Mesendoderm (in vitro differentiated cells): Measurements from ENCODE around the gene GYPC.
"Not testable (repeated sequence)": the region's sequence is repeated elsewhere in the genome, so short reads cannot be mapped to it uniquely, and the experiment has no call there.

Source experiments
- DNase-seq: peaks from one replicate; pipeline ENCODE4 v3.0.0; 2013
- H2AK5ac ChIP-seq: 2 replicates; pipeline ENCODE4 v1.6.1; 2013; ENCODE audit warnings: low read length, inconsistent platforms
- H2BK120ac ChIP-seq: 2 replicates; pipeline ENCODE4 v1.6.1; 2013; ENCODE audit warnings: low read depth, mild to moderate bottlenecking, low read length, moderate library complexity, mixed read lengths
- H2BK15ac ChIP-seq: replicated peaks from 2 replicates; pipeline ENCODE4 v1.6.1; 2013; ENCODE audit warnings: low read depth, mild to moderate bottlenecking, moderate library complexity
- H2BK5ac ChIP-seq: 2 replicates; pipeline ENCODE4 v1.6.1; 2013; ENCODE audit warnings: low read length, inconsistent platforms
- H3K18ac ChIP-seq: 2 replicates; pipeline ENCODE4 v1.6.1; 2013; ENCODE audit warnings: mild to moderate bottlenecking, low read length, mixed read lengths
- H3K23ac ChIP-seq: one replicate; pipeline ENCODE4 v1.6.1; 2013; ENCODE audit warnings: low read length
- H3K27ac ChIP-seq: 2 replicates; pipeline ENCODE4 v1.5.1; 2013; ENCODE audit warnings: low read depth, mild to moderate bottlenecking, inconsistent platforms, low read length, moderate library complexity
- H3K27me3 ChIP-seq: 2 replicates; pipeline ENCODE4 v1.6.1; 2013; ENCODE audit warnings: low read length, control low read depth, mild to moderate bottlenecking, inconsistent platforms; ENCODE audit not compliant: insufficient read depth, poor library complexity
- H3K36me3 ChIP-seq: 2 replicates; pipeline ENCODE4 v1.6.1; 2013; ENCODE audit warnings: low read length, inconsistent platforms; ENCODE audit not compliant: control insufficient read depth, insufficient read depth
- H3K4ac ChIP-seq: one replicate; pipeline ENCODE4 v1.6.1; 2013; ENCODE audit warnings: low read depth, mild to moderate bottlenecking, low read length, moderate library complexity
- H3K4me1 ChIP-seq: 2 replicates; pipeline ENCODE4 v1.6.1; 2013; ENCODE audit warnings: low read depth, low read length, inconsistent platforms; ENCODE audit not compliant: control insufficient read depth
- H3K4me2 ChIP-seq: 2 replicates; pipeline ENCODE4 v1.6.1; 2013; ENCODE audit warnings: low read length
- H3K4me3 ChIP-seq: 2 replicates; pipeline ENCODE4 v1.5.1; 2013; ENCODE audit warnings: mild to moderate bottlenecking, low read length
- H3K56ac ChIP-seq: one replicate; pipeline ENCODE4 v1.6.1; 2013; ENCODE audit warnings: low read length
- H3K79me1 ChIP-seq: 2 replicates; pipeline ENCODE4 v1.6.1; 2013; ENCODE audit warnings: low read length, inconsistent platforms
- H3K79me2 ChIP-seq: 2 replicates; pipeline ENCODE4 v1.6.1; 2013; ENCODE audit warnings: mild to moderate bottlenecking, low read length; ENCODE audit not compliant: control insufficient read depth, insufficient read depth
- H3K9ac ChIP-seq: 2 replicates; pipeline ENCODE4 v1.6.1; 2013; ENCODE audit warnings: low read length, inconsistent platforms
- H4K5ac ChIP-seq: one replicate; pipeline ENCODE4 v1.6.1; 2013; ENCODE audit warnings: low read length
- H4K8ac ChIP-seq: one replicate; pipeline ENCODE4 v1.6.1; 2013; ENCODE audit warnings: low read depth, mild to moderate bottlenecking, control low read depth, low read length, moderate library complexity
- WGBS: extraction: QIAGEN DNeasy Blood & Tissue Kit; methylation state at CpG from one replicate; pipeline ENCODE4 v1.1.7; 2013; ENCODE audit warnings: low lambda C conversion rate, missing lambda C conversion rate; ENCODE audit not compliant: insufficient coverage; ENCODE audit errors: extremely low coverage; 5-methylcytosine and 5-hydroxymethylcytosine counted together

The GYPC gene

GRCh38 chr2:126688594-126688993, 32.6 kb downstream of the GYPC start:
- not testable (repeated sequence) for H2BK120ac ChIP-seq, H3K4ac ChIP-seq, H3K27ac ChIP-seq, H3K56ac ChIP-seq, H4K8ac ChIP-seq, H3K4me2 ChIP-seq, H3K9ac ChIP-seq, H3K36me3 ChIP-seq, H3K23ac ChIP-seq, H3K4me3 ChIP-seq, H3K79me2 ChIP-seq, H3K27me3 ChIP-seq, H4K5ac ChIP-seq, DNase-seq, H3K79me1 ChIP-seq, H3K18ac ChIP-seq, H2BK5ac ChIP-seq, H2BK15ac ChIP-seq, H3K4me1 ChIP-seq, H2AK5ac ChIP-seq
- no CpG with 5 or more reads among the region's 2 CpGs for WGBS

GRCh38 chr2:126692241-126692640, 36.3 kb downstream of the GYPC start:
- H4K5ac ChIP-seq, H3K4me2 ChIP-seq, H2BK120ac ChIP-seq, H2BK15ac ChIP-seq, H3K27me3 ChIP-seq, H3K36me3 ChIP-seq, H3K4me1 ChIP-seq, H3K4ac ChIP-seq, H3K4me3 ChIP-seq, H3K23ac ChIP-seq, DNase-seq, H3K56ac ChIP-seq, H3K9ac ChIP-seq, H2BK5ac ChIP-seq, H2AK5ac ChIP-seq, H4K8ac ChIP-seq, H3K79me2 ChIP-seq, H3K27ac ChIP-seq, H3K18ac ChIP-seq, H3K79me1 ChIP-seq: not testable (repeated sequence)
- WGBS, result no CpG with 5 or more reads among the region's 1 CpG

GRCh38 chr2:126692934-126693592, 37.1 kb downstream of the GYPC start:
- H2AK5ac ChIP-seq, H3K4ac ChIP-seq, H3K4me3 ChIP-seq, H3K36me3 ChIP-seq, H3K23ac ChIP-seq, H4K5ac ChIP-seq, H3K9ac ChIP-seq, H3K4me2 ChIP-seq, H3K18ac ChIP-seq, DNase-seq, H2BK120ac ChIP-seq, H2BK15ac ChIP-seq, H2BK5ac ChIP-seq, H3K56ac ChIP-seq, H4K8ac ChIP-seq, H3K27me3 ChIP-seq, H3K4me1 ChIP-seq, H3K79me1 ChIP-seq, H3K79me2 ChIP-seq, H3K27ac ChIP-seq: not testable (repeated sequence)
- WGBS, result no CpG with 5 or more reads among the region's 3 CpGs

GRCh38 chr2:126696644-126697520, 40.9 kb downstream of the GYPC start:
- DNase-seq, result no peak
- WGBS, result no CpG with 5 or more reads among the region's 15 CpGs
- Histone ChIP-seq H3K18ac (no peak overlapping the region), H2BK120ac (no peak overlapping the region), H2BK15ac (no peak overlapping the region), H3K27me3 (no peaks in the 10 kb centered on the region), H2AK5ac (no peak overlapping the region), H3K79me1 (no peaks in the 10 kb centered on the region), H3K4me2 (no peak overlapping the region), H3K56ac (no peak overlapping the region), H3K27ac (no peak overlapping the region), H4K8ac (no peak overlapping the region), H2BK5ac (no peak overlapping the region), H3K79me2 (no peaks in the 10 kb centered on the region), H3K9ac (no peak overlapping the region), H3K36me3 (peaks cover 1% of the 10 kb centered on the region), H3K23ac (no peak overlapping the region), H3K4me3 (no peak overlapping the region), H3K4me1 (peaks cover 2% of the 10 kb centered on the region), H4K5ac (no peak overlapping the region), H3K4ac (no peak overlapping the region)

- Histone ChIP-seq H3K18ac (no peak overlapping the region), H3K27me3 (no peaks in the 10 kb centered on the region), H3K79me2 (no peaks in the 10 kb centered on the region), H3K4me3 (no peak overlapping the region), H2AK5ac (no peak overlapping the region), H4K8ac (no peak overlapping the region), H3K79me1 (no peaks in the 10 kb centered on the region), H3K56ac (no peak overlapping the region), H3K4me1 (peaks cover 2% of the 10 kb centered on the region), H3K23ac (no peak overlapping the region), H3K36me3 (peaks cover 1% of the 10 kb centered on the region), H3K4me2 (no peak overlapping the region), H3K4ac (no peak overlapping the region), H2BK120ac (no peak overlapping the region), H4K5ac (no peak overlapping the region), H2BK5ac (no peak overlapping the region), H2BK15ac (no peak overlapping the region), H3K27ac (no peak overlapping the region), H3K9ac (no peak overlapping the region)
- no peak for DNase-seq
- WGBS, result no CpG with 5 or more reads among the region's 2 CpGs
Observed at GRCh38 chr2:126698376-126698775, 42.4 kb downstream of the GYPC start.
